PFSK-1 (cell line): Measurements from ENCODE around the gene FOXR1. TPM values are rescaled to one million over a fixed set of nuclear protein-coding genes. Genes with fewer than 3 reads are reported as not detected.
A peak's percentile ranks its signal among the peaks of the same experiment; 100 is the strongest.

Source experiments
- FOXP2 ChIP-seq: optimal IDR thresholded peaks from 2 replicates; pipeline ENCODE3; 2011; ENCODE audit warnings: borderline replicate concordance, control low read depth, inconsistent platforms; ENCODE audit not compliant: insufficient read depth; ENCODE audit errors: extremely low read length, extremely low read depth
- POLR2AphosphoS5 ChIP-seq: IDR thresholded peaks from 2 replicates; pipeline ENCODE4 v1.6.1; 2012; ENCODE audit warnings: low read depth, mild to moderate bottlenecking, control low read depth, low read length, moderate library complexity
- REST ChIP-seq, 2 experiments: IDR thresholded peaks; 2 replicates each; pipeline versions ENCODE4 v1.6.1 to v1.8.0; 2011 to 2012; ENCODE audit warnings: low read depth in 2 of 2, low read length in 2 of 2, control low read depth in 1 of 2, inconsistent platforms in 1 of 2, mild to moderate bottlenecking in 1 of 2, moderate library complexity in 1 of 2; ENCODE audit not compliant: insufficient read depth in 1 of 2
- SIN3A ChIP-seq: IDR thresholded peaks from 2 replicates; pipeline ENCODE4 v1.6.1; 2012; ENCODE audit warnings: mild to moderate bottlenecking, low read length, moderate library complexity, borderline replicate concordance; ENCODE audit not compliant: insufficient read depth
- TAF1 ChIP-seq: IDR thresholded peaks from 2 replicates; pipeline ENCODE4 v1.6.1; 2012; ENCODE audit warnings: low read length, control low read depth, borderline replicate concordance; ENCODE audit not compliant: insufficient read depth
- polyA plus RNA-seq: library from polyadenylated mRNA; unstranded; fragments of >200 nt; gene quantifications from one replicate; pipeline ENCODE4 v1.2.1, GENCODE V29; 2012; ENCODE audit warnings: low read depth, missing spikeins; ENCODE audit not compliant: insufficient read length

The FOXR1 gene
- polyA plus RNA-seq = not detected

- TF ChIP-seq FOXP2 = no peak
- no peak for TF ChIP-seq REST (IDR thresholded peaks at IDR 0.05; ENCODE audit: insufficient read depth in 1 of 2, low read depth in 2 of 2, low read length in 2 of 2)
- TF ChIP-seq SIN3A = no peak
- TF ChIP-seq POLR2AphosphoS5 = no peak
- TF ChIP-seq TAF1 = no peak
Observed at GRCh38 chr11:118971646-118972045, at the start of gene FOXR1. TSS of gene FOXR1 (plus strand) at chr11:118971761. CDS start at chr11:118971932, 171 bp downstream.

- TF ChIP-seq FOXP2 (no peak), TAF1 (no peak), REST (IDR thresholded peaks at IDR 0.05; ENCODE audit: insufficient read depth in 1 of 2, low read depth in 2 of 2, low read length in 2 of 2) (no peak), POLR2AphosphoS5 (no peak), SIN3A (no peak)
Observed at GRCh38 chr11:118921929-118922744, 49.4 kb upstream of the FOXR1 start.

GRCh38 chr11:118922745-118923627 is 48.6 kb upstream of the FOXR1 start:
- TF ChIP-seq POLR2AphosphoS5 (no peak), TAF1 (no peak), SIN3A (no peak), FOXP2 (no peak), REST (IDR thresholded peaks at IDR 0.05; ENCODE audit: insufficient read depth in 1 of 2, low read depth in 2 of 2, low read length in 2 of 2) (no peak)

GRCh38 chr11:118923721-118924587 is 47.6 kb upstream of the FOXR1 start:
- TF ChIP-seq SIN3A (peak; percentile 18; the same call in 1 of the 2 replicates), POLR2AphosphoS5 (no peak)
